Progenitor cell of endocrine pancreas (in vitro differentiated cells): ENCODE measurements around the gene SERINC3. TPM values are rescaled to one million over a fixed set of nuclear protein-coding genes. Genes with fewer than 3 reads are reported as not detected.

ENCODE experiments used
- DNase-seq: peaks from one replicate; pipeline ENCODE4 v3.0.0; 2021; ENCODE audit warnings: low spot score; ENCODE audit not compliant: unreplicated experiment
- H3K27ac Mint-ChIP-seq: 2 replicates; pipeline ENCODE4 v1.8.0; 2021; ENCODE audit warnings: mild to moderate bottlenecking, moderate library complexity, mixed read lengths
- H3K27me3 Mint-ChIP-seq: 2 replicates; pipeline ENCODE4 v1.8.0; 2021; ENCODE audit warnings: mixed read lengths
- H3K36me3 Mint-ChIP-seq: 2 replicates; pipeline ENCODE4 v1.8.0; 2022; ENCODE audit warnings: mixed read lengths; ENCODE audit not compliant: insufficient read depth
- H3K4me1 Mint-ChIP-seq: 2 replicates; pipeline ENCODE4 v1.8.0; 2021; ENCODE audit warnings: low read depth, mixed read lengths
- H3K4me3 Mint-ChIP-seq: 2 replicates; pipeline ENCODE4 v1.8.0; 2021; ENCODE audit warnings: low read depth, mild to moderate bottlenecking, moderate library complexity, mixed read lengths
- H3K9me3 Mint-ChIP-seq: 2 replicates; pipeline ENCODE4 v1.8.0; 2021; ENCODE audit warnings: low read depth, mixed read lengths
- total RNA-seq: library from RNA; stranded (reverse); gene quantifications from 2 replicates; pipeline ENCODE4 v1.2.1, GENCODE V29; 2021
- TF ChIP-seq, protein P1 (sequence below): fragments of 200-600 bp; sonication (generic); IDR thresholded peaks from one replicate; pipeline ENCODE4 v1.5.0; 2021; ENCODE audit warnings: antibody characterized with exemption, mild to moderate bottlenecking; ENCODE audit not compliant: unreplicated experiment

Gene SERINC3
- total RNA-seq, 1 donor from 2014 or later: 36.8 TPM

DNA sequence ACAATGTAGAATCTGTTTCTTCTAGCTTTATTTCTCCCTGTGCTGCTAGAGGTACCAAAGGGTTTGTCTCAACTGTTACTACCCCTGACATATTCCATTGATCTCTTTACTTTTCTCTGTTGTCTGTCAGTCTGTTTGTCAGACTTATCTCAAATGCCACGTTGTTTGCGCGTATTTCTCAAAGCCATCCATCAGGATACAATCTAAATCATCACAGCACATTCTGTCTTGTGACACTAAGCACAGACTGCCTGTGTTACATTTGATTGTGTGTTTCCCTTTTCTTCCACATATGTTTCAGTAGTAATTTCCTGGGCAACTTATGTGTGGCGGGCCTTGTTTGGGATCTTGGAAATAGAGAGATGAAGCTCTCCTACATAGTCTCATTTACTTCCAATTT is 30.2 kb upstream of the SERINC3 start:
- no peaks in the 10 kb centered on the region for H3K36me3 Mint-ChIP-seq
- H3K4me1 Mint-ChIP-seq: peaks cover 35% of the 10 kb centered on the region
- DNase-seq: no peak
- no peak overlapping the region for H3K4me3 Mint-ChIP-seq
- TF ChIP-seq, protein P1, sequence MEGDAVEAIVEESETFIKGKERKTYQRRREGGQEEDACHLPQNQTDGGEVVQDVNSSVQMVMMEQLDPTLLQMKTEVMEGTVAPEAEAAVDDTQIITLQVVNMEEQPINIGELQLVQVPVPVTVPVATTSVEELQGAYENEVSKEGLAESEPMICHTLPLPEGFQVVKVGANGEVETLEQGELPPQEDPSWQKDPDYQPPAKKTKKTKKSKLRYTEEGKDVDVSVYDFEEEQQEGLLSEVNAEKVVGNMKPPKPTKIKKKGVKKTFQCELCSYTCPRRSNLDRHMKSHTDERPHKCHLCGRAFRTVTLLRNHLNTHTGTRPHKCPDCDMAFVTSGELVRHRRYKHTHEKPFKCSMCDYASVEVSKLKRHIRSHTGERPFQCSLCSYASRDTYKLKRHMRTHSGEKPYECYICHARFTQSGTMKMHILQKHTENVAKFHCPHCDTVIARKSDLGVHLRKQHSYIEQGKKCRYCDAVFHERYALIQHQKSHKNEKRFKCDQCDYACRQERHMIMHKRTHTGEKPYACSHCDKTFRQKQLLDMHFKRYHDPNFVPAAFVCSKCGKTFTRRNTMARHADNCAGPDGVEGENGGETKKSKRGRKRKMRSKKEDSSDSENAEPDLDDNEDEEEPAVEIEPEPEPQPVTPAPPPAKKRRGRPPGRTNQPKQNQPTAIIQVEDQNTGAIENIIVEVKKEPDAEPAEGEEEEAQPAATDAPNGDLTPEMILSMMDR: no peak
- no peak overlapping the region for H3K27ac Mint-ChIP-seq
- H3K9me3 Mint-ChIP-seq: no peaks in the 10 kb centered on the region
- H3K27me3 Mint-ChIP-seq: peaks cover 3% of the 10 kb centered on the region

DNA sequence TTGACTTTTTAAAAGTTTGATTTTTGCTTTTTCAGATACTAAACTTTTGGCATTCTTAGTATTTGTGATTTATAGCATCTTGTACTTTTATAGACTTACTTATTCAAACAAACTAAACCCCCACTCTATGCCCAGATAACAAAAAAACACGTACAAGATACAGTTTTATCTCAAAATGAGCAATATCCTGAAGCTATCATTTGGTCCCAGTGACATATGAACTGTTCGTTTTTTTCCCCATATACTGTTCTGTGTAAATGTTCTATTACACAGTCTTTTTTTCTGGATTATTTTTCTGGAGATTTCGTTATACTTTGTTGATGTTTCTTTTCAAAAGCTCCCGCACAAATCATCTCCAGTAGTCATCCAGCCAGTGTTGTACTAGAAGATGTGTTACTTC is 27.3 kb upstream of the SERINC3 start:
- Mint-ChIP-seq H3K4me3 (no peak overlapping the region), H3K4me1 (peaks cover 35% of the 10 kb centered on the region), H3K27me3 (peaks cover 3% of the 10 kb centered on the region), H3K27ac (no peak overlapping the region), H3K9me3 (no peaks in the 10 kb centered on the region), H3K36me3 (no peaks in the 10 kb centered on the region)
- TF ChIP-seq, protein P1: no peak
- DNase-seq: no peak

DNA sequence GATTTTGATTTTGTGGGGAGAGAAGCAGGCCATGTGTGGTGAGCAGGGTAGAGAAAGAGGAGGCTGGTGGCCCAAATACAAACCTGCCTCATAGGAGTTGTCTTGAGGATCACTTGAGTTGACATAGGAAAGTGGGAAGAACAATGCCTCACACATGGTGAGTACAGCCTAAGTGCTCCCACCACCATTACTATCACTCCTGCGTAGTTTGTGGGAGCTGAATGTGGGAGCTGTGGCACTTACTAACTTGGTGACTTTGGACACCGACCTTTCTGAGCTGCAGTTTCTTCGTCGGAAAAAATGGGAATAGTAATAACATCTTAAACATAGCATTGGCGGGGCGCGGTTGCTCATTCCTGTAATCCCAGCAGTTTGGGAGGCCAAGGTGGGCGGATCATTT is 25.5 kb upstream of the SERINC3 start:
- no peak overlapping the region for H3K27ac Mint-ChIP-seq
- peaks cover 23% of the 10 kb centered on the region for H3K4me1 Mint-ChIP-seq
- no peaks in the 10 kb centered on the region for H3K27me3 Mint-ChIP-seq
- TF ChIP-seq, protein P1: no peak
- no peaks in the 10 kb centered on the region for H3K9me3 Mint-ChIP-seq
- DNase-seq: no peak
- H3K4me3 Mint-ChIP-seq: no peak overlapping the region
- no peaks in the 10 kb centered on the region for H3K36me3 Mint-ChIP-seq

DNA sequence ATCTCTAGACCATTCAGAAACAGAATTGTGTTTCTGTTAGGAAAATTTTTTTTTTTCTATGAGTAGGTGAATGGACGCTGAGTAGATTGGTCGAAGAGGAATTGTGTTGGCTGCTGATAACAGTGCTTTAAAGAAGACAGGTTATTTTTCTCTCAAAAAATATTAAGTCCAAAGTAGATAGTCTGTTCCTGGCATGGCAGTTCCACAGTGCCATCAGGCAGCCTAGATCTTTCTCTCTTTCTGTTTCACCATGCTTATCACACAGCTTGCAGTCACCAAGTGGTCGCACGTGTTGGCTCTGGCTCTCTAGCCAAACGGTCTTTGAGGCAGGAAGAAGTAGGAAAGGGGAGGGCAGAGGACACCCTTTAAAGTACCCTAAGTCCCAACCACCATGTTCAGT is 22.4 kb upstream of the SERINC3 start:
- TF ChIP-seq, protein P1: no peak
- Mint-ChIP-seq H3K27me3 (no peaks in the 10 kb centered on the region), H3K4me1 (peaks cover 14% of the 10 kb centered on the region), H3K36me3 (no peaks in the 10 kb centered on the region), H3K4me3 (no peak overlapping the region), H3K9me3 (no peaks in the 10 kb centered on the region), H3K27ac (no peak overlapping the region)
- no peak for DNase-seq

DNA sequence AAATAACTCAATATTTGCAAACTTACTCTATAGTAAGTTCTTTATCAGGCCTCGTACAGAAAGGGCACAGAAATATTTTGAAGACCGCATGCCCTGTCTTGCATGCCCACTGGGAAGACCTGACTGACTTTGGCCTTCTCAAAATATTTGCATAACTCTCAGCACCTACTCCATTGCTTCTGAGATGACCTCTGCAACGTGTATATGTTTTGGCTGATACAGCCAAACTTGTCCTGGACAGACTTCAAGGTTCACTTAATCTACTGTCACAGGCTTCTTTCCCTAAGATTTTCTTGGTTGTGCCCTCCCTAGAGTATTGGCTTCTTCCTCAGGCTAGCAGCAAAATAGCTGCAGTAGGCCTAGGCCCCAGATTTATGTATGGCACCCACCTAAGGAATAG is 21.5 kb upstream of the SERINC3 start:
- H3K27ac Mint-ChIP-seq: no peak overlapping the region
- TF ChIP-seq, protein P1: no peak
- no peak for DNase-seq
- H3K4me3 Mint-ChIP-seq: no peak overlapping the region
- no peaks in the 10 kb centered on the region for H3K9me3 Mint-ChIP-seq
- no peaks in the 10 kb centered on the region for H3K27me3 Mint-ChIP-seq
- peaks cover 8% of the 10 kb centered on the region for H3K4me1 Mint-ChIP-seq
- no peaks in the 10 kb centered on the region for H3K36me3 Mint-ChIP-seq
